MG63 (cell line): ENCODE measurements around the gene MAPK6. TPM values are rescaled to one million over a fixed set of nuclear protein-coding genes. Genes with fewer than 3 reads are reported as not detected.
A peak's percentile ranks its signal among the peaks of the same experiment; 100 is the strongest.
"Not testable (repeated sequence)": the region's sequence is repeated elsewhere in the genome, so short reads cannot be mapped to it uniquely, and the experiment has no call there.

Experiments
- DNase-seq: peaks from one replicate; pipeline ENCODE4 v3.0.0-alpha.2; 2020
- H3K27me3 ChIP-seq: fragments of 250-450 bp; sonication (Bioruptor Pico); 2 replicates; pipeline ENCODE4 v1.5.1; 2020; ENCODE audit warnings: mild to moderate bottlenecking, moderate library complexity
- H3K36me3 ChIP-seq: fragments of 250-450 bp; sonication (Bioruptor Pico); 2 replicates; pipeline ENCODE4 v1.5.1; 2020; ENCODE audit warnings: mild to moderate bottlenecking, moderate library complexity
- H3K4me3 ChIP-seq: fragments of 250-450 bp; sonication (Bioruptor Pico); 2 replicates; pipeline ENCODE4 v1.5.1; 2020; ENCODE audit warnings: mild to moderate bottlenecking, moderate library complexity
- H3K9me3 ChIP-seq: fragments of 250-450 bp; sonication (Bioruptor Pico); 2 replicates; pipeline ENCODE4 v1.5.1; 2020; ENCODE audit warnings: mild to moderate bottlenecking, moderate library complexity
- total RNA-seq: library from RNA; depleted of rRNA; stranded (reverse); fragments of >200 nt; shearing (Covaris generic); gene quantifications from 2 replicates; pipeline ENCODE4 v1.2.3, GENCODE V29; 2014; ENCODE audit warnings: low replicate concordance; rRNA removed

Gene MAPK6
- total RNA-seq, result 36.3 and 67.2 TPM in 2 replicates

GRCh38 chr15:52018693-52019393 lies at the start of gene MAPK6:
Gene MAPK6 (plus strand): TSS chr15:52019219. CDS start chr15:52046461, 27,242 bp downstream.
- Histone ChIP-seq H3K27me3 (no peaks in the 10 kb centered on the region), H3K4me3 (peak within 1 kb of the TSS; percentile 77), H3K36me3 (peaks cover 4% of the 10 kb centered on the region; the same call in 1 of the 2 replicates), H3K9me3 (no peaks in the 10 kb centered on the region)
- peak; percentile 93 for DNase-seq

GRCh38 chr15:51969728-51970127 lies 49.3 kb upstream of the MAPK6 start:
- Histone ChIP-seq H3K4me3 (peak overlapping the region; percentile 75; the same call in 1 of the 2 replicates), H3K9me3 (peaks cover 22% of the 10 kb centered on the region), H3K36me3 (peaks cover 38% of the 10 kb centered on the region)

GRCh38 chr15:51970132-51970817 lies 48.7 kb upstream of the MAPK6 start:
- DNase-seq, result no peak
- H3K4me3 ChIP-seq, result peak overlapping the region; percentile 75
- H3K27me3 ChIP-seq, result no peaks in the 10 kb centered on the region
- peaks cover 22% of the 10 kb centered on the region for H3K9me3 ChIP-seq
- H3K36me3 ChIP-seq, result peaks cover 32% of the 10 kb centered on the region

More at GRCh38 chr15:51969728-51970127, 49.3 kb upstream of the MAPK6 start:
- no peaks in the 10 kb centered on the region for H3K27me3 ChIP-seq
- no peak for DNase-seq

GRCh38 chr15:51971032-51971374 lies 48.0 kb upstream of the MAPK6 start:
- no peak for DNase-seq
- Histone ChIP-seq H3K27me3 (no peaks in the 10 kb centered on the region), H3K36me3 (peaks cover 25% of the 10 kb centered on the region)

GRCh38 chr15:51971375-51972133 lies 47.5 kb upstream of the MAPK6 start, which contains the start of gene LEO1:
Gene LEO1 (minus strand): TSS chr15:51971778. CDS start chr15:51971745, 33 bp downstream.
- Histone ChIP-seq H3K27me3 (no peaks in the 10 kb centered on the region), H3K4me3 (peak within 1 kb of the TSS; percentile 75), H3K9me3 (peaks cover 22% of the 10 kb centered on the region), H3K36me3 (peaks cover 20% of the 10 kb centered on the region)
- DNase-seq, result peak; percentile 96

More at GRCh38 chr15:51971032-51971374, 48.0 kb upstream of the MAPK6 start:
- Histone ChIP-seq H3K4me3 (peak overlapping the region; percentile 75), H3K9me3 (peaks cover 22% of the 10 kb centered on the region)

GRCh38 chr15:51973220-51973619 lies 45.8 kb upstream of the MAPK6 start:
- Histone ChIP-seq H3K27me3 (no peaks in the 10 kb centered on the region), H3K9me3 (peaks cover 5% of the 10 kb centered on the region), H3K4me3 (no peak overlapping the region), H3K36me3 (peaks cover 3% of the 10 kb centered on the region)
- DNase-seq, result no peak

- peaks cover 3% of the 10 kb centered on the region; the same call in 1 of the 2 replicates for H3K9me3 ChIP-seq
- H3K36me3 ChIP-seq, result no peaks in the 10 kb centered on the region; the same call in 1 of the 2 replicates
- no peaks in the 10 kb centered on the region for H3K27me3 ChIP-seq
- DNase-seq, result no peak
- H3K4me3 ChIP-seq, result no peak overlapping the region
Measured at GRCh38 chr15:51973775-51974174, 45.2 kb upstream of the MAPK6 start.

GRCh38 chr15:51982013-51982769 lies 36.8 kb upstream of the MAPK6 start:
- peak overlapping the region; percentile 26 for H3K4me3 ChIP-seq
- no peaks in the 10 kb centered on the region for H3K27me3 ChIP-seq
- no peaks in the 10 kb centered on the region for H3K36me3 ChIP-seq
- no peaks in the 10 kb centered on the region for H3K9me3 ChIP-seq
- peak; percentile 73 for DNase-seq

- Histone ChIP-seq H3K27me3 (no peaks in the 10 kb centered on the region), H3K9me3 (no peaks in the 10 kb centered on the region), H3K4me3 (no peak overlapping the region), H3K36me3 (no peaks in the 10 kb centered on the region)
- no peak for DNase-seq
Measured at GRCh38 chr15:51982770-51983103, 36.3 kb upstream of the MAPK6 start.

GRCh38 chr15:51991141-51991540 lies 27.9 kb upstream of the MAPK6 start:
- Histone ChIP-seq H3K9me3 (no peaks in the 10 kb centered on the region), H3K36me3 (no peaks in the 10 kb centered on the region), H3K4me3 (no peak overlapping the region), H3K27me3 (no peaks in the 10 kb centered on the region)
- no peak for DNase-seq

- no peak for DNase-seq
- Histone ChIP-seq H3K36me3 (no peaks in the 10 kb centered on the region), H3K9me3 (no peaks in the 10 kb centered on the region), H3K4me3 (no peak overlapping the region), H3K27me3 (no peaks in the 10 kb centered on the region)
Measured at GRCh38 chr15:51992953-51993352, 26.1 kb upstream of the MAPK6 start.

GRCh38 chr15:52002351-52002750 lies 16.7 kb upstream of the MAPK6 start:
- H3K36me3 ChIP-seq, result no peaks in the 10 kb centered on the region
- no peaks in the 10 kb centered on the region for H3K27me3 ChIP-seq
- no peak for DNase-seq
- no peaks in the 10 kb centered on the region for H3K9me3 ChIP-seq
- no peak overlapping the region for H3K4me3 ChIP-seq

GRCh38 chr15:52003089-52003488 lies 15.9 kb upstream of the MAPK6 start:
- not testable (repeated sequence) for H3K4me3 ChIP-seq, H3K36me3 ChIP-seq, DNase-seq

GRCh38 chr15:52003710-52004109 lies 15.3 kb upstream of the MAPK6 start:
- Histone ChIP-seq H3K4me3 (no peak overlapping the region), H3K9me3 (no peaks in the 10 kb centered on the region), H3K27me3 (no peaks in the 10 kb centered on the region), H3K36me3 (no peaks in the 10 kb centered on the region)
- no peak for DNase-seq

More at GRCh38 chr15:52003089-52003488, 15.9 kb upstream of the MAPK6 start:
- H3K9me3 ChIP-seq, H3K27me3 ChIP-seq: not testable (repeated sequence)

GRCh38 chr15:52004806-52005205 lies 14.2 kb upstream of the MAPK6 start:
- Histone ChIP-seq H3K27me3 (no peaks in the 10 kb centered on the region), H3K4me3 (no peak overlapping the region), H3K9me3 (no peaks in the 10 kb centered on the region), H3K36me3 (no peaks in the 10 kb centered on the region)
- DNase-seq, result no peak
